Loucy (cell line): ENCODE measurements around the gene TRAPPC3L.

Experiments used
- EZH2phosphoT487 ChIP-seq: fragments of 200-600 bp; IDR thresholded peaks from 2 replicates; pipeline ENCODE4 v1.6.1; 2018; ENCODE audit warnings: antibody characterized with exemption, mild to moderate bottlenecking, moderate library complexity, borderline replicate concordance
- TF ChIP-seq, protein P1 (sequence below): fragments of 200-600 bp; sonication (generic); conservative IDR thresholded peaks from 2 replicates; pipeline ENCODE4 v1.5.1; 2014; ENCODE audit warnings: mild to moderate bottlenecking, antibody characterized with exemption, low read length

DNA sequence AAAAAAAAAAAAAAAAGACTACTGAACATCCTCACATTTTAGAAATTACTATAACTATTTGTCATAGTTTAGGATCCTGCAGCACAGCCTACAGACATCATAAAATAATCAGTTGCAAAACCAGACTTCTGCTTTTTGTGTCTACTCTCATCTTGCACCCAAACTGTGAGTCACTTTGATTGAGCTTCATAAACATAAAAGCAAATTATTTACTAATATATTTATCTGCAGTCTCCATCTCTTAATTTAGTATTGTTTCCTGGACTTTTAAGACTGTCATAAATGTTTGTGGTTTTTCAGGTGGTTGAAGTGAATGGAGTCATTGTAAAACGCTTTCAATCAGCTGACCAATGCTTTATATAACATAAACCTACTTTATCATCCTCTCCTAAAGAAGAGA lies 99.1 kb downstream of the TRAPPC3L start:
- TF ChIP-seq, protein P1, sequence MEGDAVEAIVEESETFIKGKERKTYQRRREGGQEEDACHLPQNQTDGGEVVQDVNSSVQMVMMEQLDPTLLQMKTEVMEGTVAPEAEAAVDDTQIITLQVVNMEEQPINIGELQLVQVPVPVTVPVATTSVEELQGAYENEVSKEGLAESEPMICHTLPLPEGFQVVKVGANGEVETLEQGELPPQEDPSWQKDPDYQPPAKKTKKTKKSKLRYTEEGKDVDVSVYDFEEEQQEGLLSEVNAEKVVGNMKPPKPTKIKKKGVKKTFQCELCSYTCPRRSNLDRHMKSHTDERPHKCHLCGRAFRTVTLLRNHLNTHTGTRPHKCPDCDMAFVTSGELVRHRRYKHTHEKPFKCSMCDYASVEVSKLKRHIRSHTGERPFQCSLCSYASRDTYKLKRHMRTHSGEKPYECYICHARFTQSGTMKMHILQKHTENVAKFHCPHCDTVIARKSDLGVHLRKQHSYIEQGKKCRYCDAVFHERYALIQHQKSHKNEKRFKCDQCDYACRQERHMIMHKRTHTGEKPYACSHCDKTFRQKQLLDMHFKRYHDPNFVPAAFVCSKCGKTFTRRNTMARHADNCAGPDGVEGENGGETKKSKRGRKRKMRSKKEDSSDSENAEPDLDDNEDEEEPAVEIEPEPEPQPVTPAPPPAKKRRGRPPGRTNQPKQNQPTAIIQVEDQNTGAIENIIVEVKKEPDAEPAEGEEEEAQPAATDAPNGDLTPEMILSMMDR: no peak
- no peak for TF ChIP-seq EZH2phosphoT487
